GM23338 (cell line): Measurements from ENCODE around the gene ITGB1BP2.

Experiments
- CREB1 ChIP-seq: fragments of 250-450 bp; sonication (Bioruptor Pico); IDR thresholded peaks from 2 replicates; pipeline ENCODE4 v1.5.0; 2020; ENCODE audit warnings: low read depth, mild to moderate bottlenecking, moderate library complexity
- JUNB ChIP-seq: IDR thresholded peaks from one replicate; pipeline ENCODE4 v1.6.1; 2016; ENCODE audit warnings: antibody characterized with exemption; ENCODE audit not compliant: unreplicated experiment
- POLR2AphosphoS5 ChIP-seq: IDR thresholded peaks from 2 replicates; pipeline ENCODE4 v1.6.1; 2016; ENCODE audit warnings: antibody characterized with exemption, low read depth
- ZNF331 ChIP-seq: fragments of 250-450 bp; sonication (Bioruptor Pico); IDR thresholded peaks from 2 replicates; pipeline ENCODE4 v1.5.0; 2020; ENCODE audit warnings: low read depth, mild to moderate bottlenecking, moderate library complexity
- TF ChIP-seq, protein P1 (sequence below), 2 experiments: fragments of 200-600 bp in 1 of 2; sonication (generic) in 1 of 2; conservative IDR thresholded peaks; 2 replicates each; pipeline versions ENCODE4 v1.5.1 to v1.6.1; 2016 to 2017; ENCODE audit warnings: antibody characterized with exemption in 2 of 2, low read depth in 2 of 2, mild to moderate bottlenecking in 2 of 2, moderate library complexity in 1 of 2

DNA sequence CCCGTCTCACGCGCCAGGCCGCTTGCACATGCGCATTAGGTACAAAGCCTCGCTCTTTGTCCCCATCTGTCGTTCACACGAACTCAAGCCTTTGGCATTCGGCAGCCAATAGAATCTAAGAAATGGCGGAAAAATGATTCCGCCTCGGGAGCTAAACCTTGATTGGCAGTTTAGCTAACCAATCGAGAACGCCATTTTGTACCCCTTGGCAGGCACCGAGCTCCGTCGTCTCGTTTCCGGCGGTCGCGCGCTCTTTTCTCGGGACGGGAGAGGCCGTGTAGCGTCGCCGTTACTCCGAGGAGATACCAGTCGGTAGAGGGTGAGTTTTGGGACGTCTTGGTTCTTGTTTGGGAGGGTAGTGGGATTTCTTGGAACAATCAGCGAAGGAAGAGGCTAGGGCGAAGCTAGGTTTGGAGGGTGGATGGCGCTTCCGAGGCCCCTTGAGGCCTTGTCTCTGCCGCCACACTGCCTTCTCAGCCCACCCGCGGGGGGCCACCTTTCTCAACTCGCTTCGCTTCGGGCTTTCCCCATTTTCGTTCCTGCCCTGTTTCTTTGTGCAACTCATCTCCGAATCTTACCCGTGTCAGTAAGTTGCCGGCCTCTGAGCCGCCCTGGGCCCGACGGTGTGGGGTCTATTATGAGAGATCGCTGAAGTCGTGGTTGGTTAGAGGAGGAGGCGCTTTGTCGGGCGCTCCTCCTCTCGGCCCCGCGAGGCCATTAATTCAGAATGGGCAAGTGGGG lies 18.0 kb upstream of the ITGB1BP2 start, which contains the start of gene NONO:
- TF ChIP-seq, protein P1, sequence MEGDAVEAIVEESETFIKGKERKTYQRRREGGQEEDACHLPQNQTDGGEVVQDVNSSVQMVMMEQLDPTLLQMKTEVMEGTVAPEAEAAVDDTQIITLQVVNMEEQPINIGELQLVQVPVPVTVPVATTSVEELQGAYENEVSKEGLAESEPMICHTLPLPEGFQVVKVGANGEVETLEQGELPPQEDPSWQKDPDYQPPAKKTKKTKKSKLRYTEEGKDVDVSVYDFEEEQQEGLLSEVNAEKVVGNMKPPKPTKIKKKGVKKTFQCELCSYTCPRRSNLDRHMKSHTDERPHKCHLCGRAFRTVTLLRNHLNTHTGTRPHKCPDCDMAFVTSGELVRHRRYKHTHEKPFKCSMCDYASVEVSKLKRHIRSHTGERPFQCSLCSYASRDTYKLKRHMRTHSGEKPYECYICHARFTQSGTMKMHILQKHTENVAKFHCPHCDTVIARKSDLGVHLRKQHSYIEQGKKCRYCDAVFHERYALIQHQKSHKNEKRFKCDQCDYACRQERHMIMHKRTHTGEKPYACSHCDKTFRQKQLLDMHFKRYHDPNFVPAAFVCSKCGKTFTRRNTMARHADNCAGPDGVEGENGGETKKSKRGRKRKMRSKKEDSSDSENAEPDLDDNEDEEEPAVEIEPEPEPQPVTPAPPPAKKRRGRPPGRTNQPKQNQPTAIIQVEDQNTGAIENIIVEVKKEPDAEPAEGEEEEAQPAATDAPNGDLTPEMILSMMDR (conservative IDR thresholded peaks at IDR 0.05; ENCODE audit: low read depth in 2 of 2), result no peak
- TF ChIP-seq POLR2AphosphoS5 (peak; percentile 74), ZNF331 (CRISPR knock-in tag) (no peak), CREB1 (CRISPR knock-in tag) (0 out of 2 replicates have a peak, but pooled peaks have one; percentile 2), JUNB (no peak)
